GM21528 (cell line): Measurements from ENCODE around the gene MORF4L1.
"Not testable (repeated sequence)": the region's sequence is repeated elsewhere in the genome, so short reads cannot be mapped to it uniquely, and the experiment has no call there.

Experiments used
- ATAC-seq: cut with Tn5 transposase; IDR thresholded peaks from one replicate; pipeline ENCODE4 v1.9.1; 2021; ENCODE audit warnings: mild to moderate bottlenecking, moderate library complexity; ENCODE audit not compliant: unreplicated experiment, low FRiP score

Gene MORF4L1

GRCh38 chr15:78898540-78898939 lies 25.9 kb downstream of the MORF4L1 start:
- no peak for ATAC-seq

- not testable (repeated sequence) for ATAC-seq
These were observed 28.3 kb downstream of the MORF4L1 start for GRCh38 chr15:78900819-78901533.

- not testable (repeated sequence) for ATAC-seq
These were observed 29.8 kb downstream of the MORF4L1 start for GRCh38 chr15:78902281-78903032.

GRCh38 chr15:78904599-78905358 lies 32.1 kb downstream of the MORF4L1 start:
- no peak for ATAC-seq

- no peak for ATAC-seq
These were observed 33.6 kb downstream of the MORF4L1 start for GRCh38 chr15:78906316-78906620.

- no peak for ATAC-seq
These were observed 34.9 kb downstream of the MORF4L1 start for GRCh38 chr15:78907577-78907976.

- no peak for ATAC-seq
These were observed 36.5 kb downstream of the MORF4L1 start for GRCh38 chr15:78909160-78909695.

- ATAC-seq = no peak
These were observed 37.1 kb downstream of the MORF4L1 start for GRCh38 chr15:78909791-78910228.

- no peak for ATAC-seq
These were observed 37.6 kb downstream of the MORF4L1 start for GRCh38 chr15:78910271-78910670.

GRCh38 chr15:78912316-78912715 lies 39.6 kb downstream of the MORF4L1 start:
- no peak for ATAC-seq

- ATAC-seq = no peak
These were observed 40.3 kb downstream of the MORF4L1 start for GRCh38 chr15:78913012-78913411.

GRCh38 chr15:78914027-78914764 lies 41.5 kb downstream of the MORF4L1 start:
- ATAC-seq = no peak

- no peak for ATAC-seq
These were observed 42.8 kb downstream of the MORF4L1 start for GRCh38 chr15:78915341-78916087.

- ATAC-seq = no peak
These were observed 43.4 kb downstream of the MORF4L1 start for GRCh38 chr15:78916088-78916487.

- no peak for ATAC-seq
These were observed 45.2 kb downstream of the MORF4L1 start for GRCh38 chr15:78917888-78918287.

- ATAC-seq = no peak
These were observed 48.8 kb downstream of the MORF4L1 start for GRCh38 chr15:78921517-78921916.

GRCh38 chr15:78921940-78922339 lies 49.2 kb downstream of the MORF4L1 start:
- ATAC-seq = no peak

- ATAC-seq = no peak
These were observed 49.8 kb downstream of the MORF4L1 start for GRCh38 chr15:78922527-78922926.

GRCh38 chr15:78923015-78923414 lies 50.3 kb downstream of the MORF4L1 start:
- ATAC-seq = no peak
